Vagina (tissue), 2 donors: ENCODE results near the gene ITGB3.

Source experiments
- CTCF ChIP-seq, 3 experiments: fragments of 450-650 bp in 2 of 3; fragments of 200-600 bp in 1 of 3; sonication (generic) in 1 of 3; IDR thresholded peaks; one replicate each; pipeline ENCODE4 v1.5.1; 2017 to 2019; ENCODE audit warnings: antibody characterized with exemption in 3 of 3, mild to moderate bottlenecking in 2 of 3, moderate library complexity in 2 of 3
- POLR2AphosphoS5 ChIP-seq, 2 donors: sonication (generic); formaldehyde crosslinking; IDR thresholded peaks; one replicate each; pipeline ENCODE4 v1.9.0; 2017; ENCODE audit warnings: antibody characterized with exemption in 2 of 2, mild to moderate bottlenecking in 2 of 2, low read depth in 1 of 2; ENCODE audit not compliant: insufficient read depth in 1 of 2

DNA sequence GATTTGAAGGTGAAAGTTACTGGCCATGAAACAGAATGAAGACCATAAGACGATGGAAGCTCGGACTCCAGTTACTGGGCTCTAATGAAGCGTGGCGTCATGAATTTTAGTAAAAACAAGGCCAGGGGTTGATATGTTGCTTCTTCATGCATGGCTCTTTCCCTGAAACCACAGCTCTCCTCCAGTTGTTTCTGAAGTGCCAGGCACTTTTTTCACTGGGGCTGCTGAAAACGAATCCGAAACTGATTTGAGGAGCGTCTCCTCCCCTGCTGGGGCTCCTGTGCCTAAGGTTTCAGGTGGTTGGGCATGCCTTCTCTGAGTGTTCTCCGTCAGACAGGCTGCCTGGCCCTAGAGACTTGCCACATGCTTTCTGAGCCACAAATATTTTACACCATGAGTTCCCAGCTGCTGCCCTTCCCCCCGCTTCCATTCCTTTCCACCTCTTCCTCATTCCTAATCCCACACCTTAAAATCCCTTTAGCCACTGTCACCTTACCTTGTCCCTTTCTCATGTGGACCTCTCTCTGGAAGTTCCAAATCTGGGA is 48.1 kb upstream of the ITGB3 start:
- TF ChIP-seq CTCF (IDR thresholded peaks at IDR 0.05) (no peak), POLR2AphosphoS5 (IDR thresholded peaks at IDR 0.05; ENCODE audit: insufficient read depth in 1 of 2, low read depth in 1 of 2) (no peak)
